Measurements from ENCODE around the gene PACSIN1. TPM values are rescaled to one million over a fixed set of nuclear protein-coding genes. Genes with fewer than 3 reads are reported as not detected.

The PACSIN1 gene
- total RNA-seq, 6 experiments from 2014 or later: 0.05 to 0.37 (median 0.22) TPM; not detected in 1

GRCh38 chr6:34441526-34441925, 24.4 kb upstream of the PACSIN1 start:
- H3K27me3 ChIP-seq: no peaks in the 10 kb centered on the region
- DNase-seq (no peak), ATAC-seq (no peak)
- TF ChIP-seq POLR2A (IDR thresholded peaks at IDR 0.05): no peak
- TF ChIP-seq CTCF (IDR thresholded peaks at IDR 0.05): no peak
- WGBS (ENCODE audit: insufficient coverage, low coverage, low lambda C conversion rate, missing lambda C conversion rate): 61% methylated on average over 5 of the region's 5 CpGs
- no peaks in the 10 kb centered on the region for H3K36me3 ChIP-seq
- H3K27ac ChIP-seq: no peak overlapping the region
- H3K4me1 ChIP-seq: no peaks in the 10 kb centered on the region
- intact Hi-C loops (cut with DNase I): no loop called here
- H3K9me3 ChIP-seq: no peaks in the 10 kb centered on the region
- H3K4me3 ChIP-seq: no peak overlapping the region

- no peaks in the 10 kb centered on the region for H3K9me3 ChIP-seq
- DNase-seq: no peak
- no peak overlapping the region for H3K27ac ChIP-seq
- no peak overlapping the region for H3K4me3 ChIP-seq
- no peaks in the 10 kb centered on the region for H3K36me3 ChIP-seq
- no peaks in the 10 kb centered on the region for H3K27me3 ChIP-seq
- intact Hi-C loops (cut with DNase I): no loop called here
- no peaks in the 10 kb centered on the region for H3K4me1 ChIP-seq
- ATAC-seq: no peak
- TF ChIP-seq CTCF (IDR thresholded peaks at IDR 0.05) (no peak), POLR2A (IDR thresholded peaks at IDR 0.05) (no peak)
- 82% methylated on average over 4 of the region's 4 CpGs for WGBS (ENCODE audit: insufficient coverage, low coverage, low lambda C conversion rate, missing lambda C conversion rate)
These were observed 20.5 kb upstream of the PACSIN1 start for GRCh38 chr6:34445313-34445860.

- H3K4me3 ChIP-seq: no peak overlapping the region
- WGBS (ENCODE audit: insufficient coverage, low coverage, low lambda C conversion rate, missing lambda C conversion rate): 73% methylated on average over 3 of the region's 7 CpGs
- H3K9me3 ChIP-seq: no peaks in the 10 kb centered on the region
- DNase-seq (no peak), ATAC-seq (no peak)
- H3K27me3 ChIP-seq: no peaks in the 10 kb centered on the region
- intact Hi-C loops (cut with DNase I): no loop called here
- no peaks in the 10 kb centered on the region for H3K36me3 ChIP-seq
- H3K4me1 ChIP-seq: no peaks in the 10 kb centered on the region
- no peak overlapping the region for H3K27ac ChIP-seq
- no peak for TF ChIP-seq CTCF (IDR thresholded peaks at IDR 0.05)
- TF ChIP-seq POLR2A (IDR thresholded peaks at IDR 0.05): no peak
These were observed 18.5 kb upstream of the PACSIN1 start for GRCh38 chr6:34447386-34447785.

- H3K4me3 ChIP-seq: no peak overlapping the region
- no peak overlapping the region for H3K27ac ChIP-seq
- intact Hi-C loops (cut with DNase I): no loop called here
- DNase-seq: no peak
- H3K27me3 ChIP-seq: no peaks in the 10 kb centered on the region
- WGBS (ENCODE audit: insufficient coverage, low coverage, low lambda C conversion rate, missing lambda C conversion rate): 45% methylated on average over 2 of the region's 5 CpGs
- ATAC-seq: peak in 1 of 4 donors; percentile 43
- H3K4me1 ChIP-seq: no peaks in the 10 kb centered on the region
- TF ChIP-seq POLR2A (IDR thresholded peaks at IDR 0.05) (no peak), CTCF (IDR thresholded peaks at IDR 0.05) (no peak)
- no peaks in the 10 kb centered on the region for H3K36me3 ChIP-seq
- H3K9me3 ChIP-seq: no peaks in the 10 kb centered on the region
These were observed 18.0 kb upstream of the PACSIN1 start for GRCh38 chr6:34447910-34448309.

GRCh38 chr6:34451192-34451591, 14.7 kb upstream of the PACSIN1 start:
- H3K27me3 ChIP-seq: no peaks in the 10 kb centered on the region
- no peak overlapping the region for H3K27ac ChIP-seq
- WGBS (ENCODE audit: insufficient coverage, low coverage, low lambda C conversion rate, missing lambda C conversion rate): no CpG with 5 or more reads among the region's 1 CpG
- no peaks in the 10 kb centered on the region for H3K9me3 ChIP-seq
- no peaks in the 10 kb centered on the region for H3K36me3 ChIP-seq
- DNase-seq (no peak), ATAC-seq (no peak)
- no peak overlapping the region for H3K4me3 ChIP-seq
- TF ChIP-seq POLR2A (IDR thresholded peaks at IDR 0.05) (no peak), CTCF (IDR thresholded peaks at IDR 0.05) (no peak)
- intact Hi-C loops (cut with DNase I): no loop called here
- no peaks in the 10 kb centered on the region for H3K4me1 ChIP-seq
